GM06990 (cell line): ENCODE measurements around the gene LRFN2.

Experiments used
- DNase-seq: peaks from one replicate; pipeline ENCODE4 v3.0.0-alpha.2; 2011; ENCODE audit not compliant: insufficient read length; ENCODE audit errors: extremely low read depth
- H3K27me3 ChIP-seq: replicated peaks from 2 replicates; pipeline ENCODE4 v1.6.0; 2011; ENCODE audit warnings: low read length; ENCODE audit not compliant: control insufficient read depth, insufficient read depth
- H3K36me3 ChIP-seq: 2 replicates; pipeline ENCODE4 v1.5.1; 2011; ENCODE audit warnings: low read length; ENCODE audit not compliant: control insufficient read depth, insufficient read depth
- H3K4me3 ChIP-seq: replicated peaks from 2 replicates; pipeline ENCODE4 v1.5.1; 2011; ENCODE audit warnings: low read depth, mild to moderate bottlenecking, control low read depth, low read length
- CTCF ChIP-seq: IDR thresholded peaks from 2 replicates; pipeline ENCODE4 v1.5.1; 2011; ENCODE audit warnings: low read length, control low read depth, mild to moderate bottlenecking, inconsistent platforms; ENCODE audit not compliant: insufficient read depth, poor library complexity, severe bottlenecking

The LRFN2 gene

DNA sequence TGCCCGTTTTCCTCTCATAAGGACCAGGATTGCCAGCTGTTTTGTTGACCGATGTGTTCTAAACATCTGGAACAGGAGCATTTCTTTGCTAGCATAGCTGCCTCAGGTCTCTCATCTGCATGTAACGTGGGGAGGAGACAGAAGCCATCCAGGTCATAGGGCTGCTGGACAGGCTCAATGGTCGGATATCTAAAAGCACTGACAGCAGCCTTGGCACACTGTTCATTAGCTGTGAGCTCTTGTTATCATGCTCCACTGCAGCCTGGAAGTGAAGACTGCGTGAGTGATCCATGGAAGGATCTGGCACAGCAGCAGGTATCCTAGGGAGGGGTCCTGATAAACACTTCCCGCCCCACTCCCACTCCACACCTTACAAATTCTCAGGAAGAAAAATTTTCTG is 175.3 kb downstream of the LRFN2 start:
- no peak for TF ChIP-seq CTCF
- no peak for DNase-seq
- Histone ChIP-seq H3K36me3 (no peaks in the 10 kb centered on the region), H3K4me3 (no peak overlapping the region), H3K27me3 (peaks cover 3% of the 10 kb centered on the region; the same call in 1 of the 2 replicates)

- DNase-seq, result no peak
Measured at GRCh38 chr6:40410821-40411220, 176.3 kb downstream of the LRFN2 start.

GRCh38 chr6:40409716-40410397 is 177.3 kb downstream of the LRFN2 start:
- no peak overlapping the region for H3K4me3 ChIP-seq

More at GRCh38 chr6:40410821-40411220, 176.3 kb downstream of the LRFN2 start:
- TF ChIP-seq CTCF, result no peak
- H3K27me3 ChIP-seq, result peaks cover 3% of the 10 kb centered on the region; the same call in 1 of the 2 replicates
- H3K4me3 ChIP-seq, result no peak overlapping the region
- no peaks in the 10 kb centered on the region for H3K36me3 ChIP-seq

DNA sequence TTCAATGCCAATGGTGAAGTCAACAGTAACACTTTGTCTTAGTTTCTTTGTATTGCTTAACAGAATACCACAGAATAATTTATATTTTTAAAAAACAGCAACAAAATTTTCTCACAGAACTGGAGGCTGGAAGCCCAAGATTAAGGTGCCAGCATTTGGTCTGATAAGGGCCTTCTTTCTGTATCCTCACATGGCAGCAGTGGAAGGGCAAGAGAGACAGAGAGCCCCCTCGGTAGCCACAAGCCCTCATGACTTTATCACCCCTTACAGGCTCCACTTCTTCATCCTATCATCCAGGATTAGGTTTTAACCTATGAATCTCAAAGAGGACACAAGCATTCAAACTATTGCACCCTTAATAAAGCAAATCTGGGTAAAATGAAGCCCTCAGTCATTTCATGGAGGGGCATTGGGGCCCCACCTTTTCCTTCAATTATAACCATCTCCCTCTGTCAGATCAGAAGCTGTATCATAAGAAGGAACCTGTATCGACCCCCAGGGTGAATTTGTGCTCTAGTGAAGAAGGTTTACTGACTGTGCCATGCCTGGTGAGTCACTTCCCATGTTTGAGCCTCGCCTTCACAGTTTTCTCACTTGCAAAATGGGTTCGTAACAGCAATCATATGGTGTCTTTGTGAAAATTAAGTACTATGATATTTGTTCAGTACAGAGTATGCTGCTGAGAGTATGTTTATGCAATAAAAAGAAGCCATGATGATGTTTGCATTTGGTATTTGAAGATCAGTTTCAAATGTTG is 178.2 kb downstream of the LRFN2 start:
- no peak for DNase-seq
- TF ChIP-seq CTCF, result no peak
- Histone ChIP-seq H3K36me3 (no peaks in the 10 kb centered on the region), H3K27me3 (peaks cover 3% of the 10 kb centered on the region; the same call in 1 of the 2 replicates), H3K4me3 (no peak overlapping the region)

More at GRCh38 chr6:40409716-40410397, 177.3 kb downstream of the LRFN2 start:
- no peak for DNase-seq
- Histone ChIP-seq H3K27me3 (peaks cover 3% of the 10 kb centered on the region; the same call in 1 of the 2 replicates), H3K36me3 (no peaks in the 10 kb centered on the region)
- no peak for TF ChIP-seq CTCF

GRCh38 chr6:40407239-40407638 is 179.9 kb downstream of the LRFN2 start:
- Histone ChIP-seq H3K27me3 (no peaks in the 10 kb centered on the region; the same call in 1 of the 2 replicates), H3K36me3 (no peaks in the 10 kb centered on the region), H3K4me3 (no peak overlapping the region)
- DNase-seq, result no peak
- no peak for TF ChIP-seq CTCF
